HepG2 (cell line): ENCODE data around the gene NCOA3. TPM values are rescaled to one million over a fixed set of nuclear protein-coding genes. Genes with fewer than 3 reads are reported as not detected.

Source experiments
- BCL6 ChIP-seq: IDR thresholded peaks from 2 replicates; pipeline ENCODE4 v1.6.1; 2016; ENCODE audit warnings: missing genetic modification reagents, missing compliant biosample characterization
- CCAR2 ChIP-seq: fragments of 200-400 bp; formaldehyde crosslinking; optimal IDR thresholded peaks from 2 replicates; pipeline ENCODE3; 2018; ENCODE audit warnings: low read depth, mild to moderate bottlenecking, low read length, moderate library complexity
- IKZF1 ChIP-seq: fragments of 450-650 bp; IDR thresholded peaks from 2 replicates; pipeline ENCODE4 v1.7.1; 2016
- POLR2A ChIP-seq, 2 experiments: IDR thresholded peaks; 2 replicates each; pipeline ENCODE4 v1.6.1; 2011; ENCODE audit warnings: low read depth in 2 of 2, low read length in 2 of 2, mild to moderate bottlenecking in 1 of 2, moderate library complexity in 1 of 2; ENCODE audit not compliant: insufficient read depth in 1 of 2
- ZNF280D ChIP-seq: sonication (generic); formaldehyde crosslinking; IDR thresholded peaks from 2 replicates; pipeline ENCODE4 v1.5.1; 2020; ENCODE audit warnings: mild to moderate bottlenecking, missing genetic modification reagents
- ZNF574 ChIP-seq: sonication (generic); formaldehyde crosslinking; IDR thresholded peaks from 2 replicates; pipeline ENCODE4 v1.4.0; 2020; ENCODE audit warnings: missing genetic modification reagents
- ZSCAN20 ChIP-seq: sonication (generic); formaldehyde crosslinking; IDR thresholded peaks from 2 replicates; pipeline ENCODE4 v1.4.0; 2020; ENCODE audit warnings: missing genetic modification reagents, mild to moderate bottlenecking, borderline replicate concordance
- ZUFSP ChIP-seq: sonication (generic); formaldehyde crosslinking; IDR thresholded peaks from 2 replicates; pipeline ENCODE4 v1.9.0; 2021; ENCODE audit warnings: missing genetic modification reagents, mild to moderate bottlenecking, borderline replicate concordance
- polyA plus RNA-seq, 8 experiments: library from polyadenylated mRNA; depleted of rRNA in 3 of 8; stranded (reverse) in 7 of 8; unstranded in 1 of 8; fragments of >200 nt; fragmentation: Illumina TruSeq in 4 of 8; extraction: Trizol in 4 of 8; gene quantifications; 2 replicates each; pipeline versions ENCODE4 v1.2.1 to v1.2.3, GENCODE V29; 2011 to 2016; ENCODE audit warnings: low read depth in 4 of 8, missing spikeins in 1 of 8, mixed read lengths in 1 of 8; ENCODE audit not compliant: insufficient read depth in 1 of 8
- total RNA-seq, 5 experiments: library from RNA; depleted of rRNA; stranded (reverse); fragments of >200 nt; fragmentation: Illumina TruSeq; extraction: Trizol; gene quantifications; 2 replicates each; pipeline ENCODE4 v1.2.3, GENCODE V29; 2016; ENCODE audit warnings: low read depth in 1 of 5
- TF ChIP-seq, protein P1 (sequence below), 2 experiments: fragments of 450-650 bp in 1 of 2; sonication (generic) in 1 of 2; formaldehyde crosslinking in 1 of 2; IDR thresholded peaks; 2 replicates each; pipeline versions ENCODE4 v1.6.1 to v1.8.0; 2016 to 2022; ENCODE audit warnings: antibody characterized with exemption in 1 of 2, mild to moderate bottlenecking in 1 of 2, missing genetic modification reagents in 1 of 2
- TF ChIP-seq, protein P2 (sequence below): IDR thresholded peaks from 2 replicates; pipeline ENCODE4 v1.6.1; 2016; ENCODE audit warnings: control low read depth

NCOA3 gene
- total and polyA plus RNA-seq, 2 of the 13 experiments (the other 11 are each of a cell fraction or from before 2014, with no cell fraction given), result 35.0 to 56.8 TPM

GRCh38 chr20:47659904-47660601 is 158.4 kb downstream of the NCOA3 start (continued):
- TF ChIP-seq BCL6 (no peak), ZNF280D (no peak), ZNF574 (no peak), IKZF1 (no peak), POLR2A (IDR thresholded peaks at IDR 0.05; ENCODE audit: insufficient read depth in 1 of 2, low read depth in 2 of 2, low read length in 2 of 2) (no peak), ZSCAN20 (CRISPR knock-in tag) (no peak), CCAR2 (no peak), ZUFSP (CRISPR knock-in tag) (no peak)
- TF ChIP-seq, protein P1, sequence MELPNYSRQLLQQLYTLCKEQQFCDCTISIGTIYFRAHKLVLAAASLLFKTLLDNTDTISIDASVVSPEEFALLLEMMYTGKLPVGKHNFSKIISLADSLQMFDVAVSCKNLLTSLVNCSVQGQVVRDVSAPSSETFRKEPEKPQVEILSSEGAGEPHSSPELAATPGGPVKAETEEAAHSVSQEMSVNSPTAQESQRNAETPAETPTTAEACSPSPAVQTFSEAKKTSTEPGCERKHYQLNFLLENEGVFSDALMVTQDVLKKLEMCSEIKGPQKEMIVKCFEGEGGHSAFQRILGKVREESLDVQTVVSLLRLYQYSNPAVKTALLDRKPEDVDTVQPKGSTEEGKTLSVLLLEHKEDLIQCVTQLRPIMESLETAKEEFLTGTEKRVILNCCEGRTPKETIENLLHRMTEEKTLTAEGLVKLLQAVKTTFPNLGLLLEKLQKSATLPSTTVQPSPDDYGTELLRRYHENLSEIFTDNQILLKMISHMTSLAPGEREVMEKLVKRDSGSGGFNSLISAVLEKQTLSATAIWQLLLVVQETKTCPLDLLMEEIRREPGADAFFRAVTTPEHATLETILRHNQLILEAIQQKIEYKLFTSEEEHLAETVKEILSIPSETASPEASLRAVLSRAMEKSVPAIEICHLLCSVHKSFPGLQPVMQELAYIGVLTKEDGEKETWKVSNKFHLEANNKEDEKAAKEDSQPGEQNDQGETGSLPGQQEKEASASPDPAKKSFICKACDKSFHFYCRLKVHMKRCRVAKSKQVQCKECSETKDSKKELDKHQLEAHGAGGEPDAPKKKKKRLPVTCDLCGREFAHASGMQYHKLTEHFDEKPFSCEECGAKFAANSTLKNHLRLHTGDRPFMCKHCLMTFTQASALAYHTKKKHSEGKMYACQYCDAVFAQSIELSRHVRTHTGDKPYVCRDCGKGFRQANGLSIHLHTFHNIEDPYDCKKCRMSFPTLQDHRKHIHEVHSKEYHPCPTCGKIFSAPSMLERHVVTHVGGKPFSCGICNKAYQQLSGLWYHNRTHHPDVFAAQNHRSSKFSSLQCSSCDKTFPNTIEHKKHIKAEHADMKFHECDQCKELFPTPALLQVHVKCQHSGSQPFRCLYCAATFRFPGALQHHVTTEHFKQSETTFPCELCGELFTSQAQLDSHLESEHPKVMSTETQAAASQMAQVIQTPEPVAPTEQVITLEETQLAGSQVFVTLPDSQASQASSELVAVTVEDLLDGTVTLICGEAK (IDR thresholded peaks at IDR 0.05), result no peak
- TF ChIP-seq, protein P1 (CRISPR knock-in tag; IDR thresholded peaks at IDR 0.05), result no peak
- TF ChIP-seq, protein P2, sequence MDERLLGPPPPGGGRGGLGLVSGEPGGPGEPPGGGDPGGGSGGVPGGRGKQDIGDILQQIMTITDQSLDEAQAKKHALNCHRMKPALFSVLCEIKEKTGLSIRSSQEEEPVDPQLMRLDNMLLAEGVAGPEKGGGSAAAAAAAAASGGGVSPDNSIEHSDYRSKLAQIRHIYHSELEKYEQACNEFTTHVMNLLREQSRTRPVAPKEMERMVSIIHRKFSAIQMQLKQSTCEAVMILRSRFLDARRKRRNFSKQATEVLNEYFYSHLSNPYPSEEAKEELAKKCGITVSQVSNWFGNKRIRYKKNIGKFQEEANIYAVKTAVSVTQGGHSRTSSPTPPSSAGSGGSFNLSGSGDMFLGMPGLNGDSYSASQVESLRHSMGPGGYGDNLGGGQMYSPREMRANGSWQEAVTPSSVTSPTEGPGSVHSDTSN (CRISPR knock-in tag), result peak; percentile 45; the same call in 1 of the 2 replicates
